MCF 10A (cell line): ENCODE data around the gene ADSS1. TPM values are rescaled to one million over a fixed set of nuclear protein-coding genes. Genes with fewer than 3 reads are reported as not detected.

Experiments
- BruUV-seq: library from RNA; stranded (reverse); fragments of 400-500 nt; replicated peaks from 2 replicates; lab custom pipeline; 2021; lab: Mats Ljungman, UMichigan
- CTCF ChIA-PET: fragments of 300-600 bp; sonication (Branson Sonifier 250); formaldehyde crosslinking; extraction: SDS; loops from one replicate; lab custom pipeline; 2021; ENCODE audit warnings: antibody characterized with exemption, inconsistent platforms; lab: Yijun Ruan, JAX
- POLR2A ChIA-PET: fragments of 300-600, 350-650 bp; sonication (Branson Sonifier 250); formaldehyde crosslinking; extraction: SDS; loops from one replicate; lab custom pipeline; 2020; ENCODE audit warnings: antibody characterized with exemption, inconsistent platforms; lab: Yijun Ruan, JAX
- DNase-seq: peaks from one replicate; pipeline ENCODE4 v3.0.0-alpha.2; 2018; ENCODE audit not compliant: unreplicated experiment
- H3K27ac Mint-ChIP-seq: one replicate; pipeline ENCODE4 v1.8.0; 2022; ENCODE audit warnings: mild to moderate bottlenecking, low read depth, mixed read lengths; ENCODE audit not compliant: unreplicated experiment
- H3K27me3 Mint-ChIP-seq: one replicate; pipeline ENCODE4 v1.8.0; 2022; ENCODE audit warnings: mixed read lengths; ENCODE audit not compliant: insufficient read depth, unreplicated experiment
- H3K36me3 Mint-ChIP-seq: one replicate; pipeline ENCODE4 v1.8.0; 2022; ENCODE audit warnings: mild to moderate bottlenecking, moderate library complexity, mixed read lengths; ENCODE audit not compliant: insufficient read depth, unreplicated experiment
- H3K4me1 Mint-ChIP-seq: one replicate; pipeline ENCODE4 v1.8.0; 2022; ENCODE audit warnings: mixed read lengths; ENCODE audit not compliant: insufficient read depth, unreplicated experiment
- H3K4me3 Mint-ChIP-seq: one replicate; pipeline ENCODE4 v1.8.0; 2022; ENCODE audit warnings: mild to moderate bottlenecking, moderate library complexity, mixed read lengths; ENCODE audit not compliant: unreplicated experiment
- H3K9me3 Mint-ChIP-seq: one replicate; pipeline ENCODE4 v1.8.0; 2022; ENCODE audit warnings: mixed read lengths; ENCODE audit not compliant: unreplicated experiment
- CTCF ChIP-seq: fragments of 200-600 bp; IDR thresholded peaks from one replicate; pipeline ENCODE4 v1.8.0; 2022; ENCODE audit warnings: antibody characterized with exemption, mild to moderate bottlenecking; ENCODE audit not compliant: unreplicated experiment
- intact Hi-C: fragments of 100-400 bp; cut with micrococcal nuclease; formaldehyde crosslinking; loops from 2 replicates; pipeline ENCODE4 v1.14.1; 2022
- total RNA-seq: library from RNA; stranded (reverse); gene quantifications from 2 replicates; pipeline ENCODE4 v1.2.3, GENCODE V29; 2022

Gene ADSS1
- total RNA-seq, 1 experiment from 2014 or later, result 2.9 TPM

GRCh38 chr14:104769324-104770071 is 45.5 kb downstream of the ADSS1 start:
- DNase-seq, result no peak
- H3K27ac Mint-ChIP-seq, result no peak overlapping the region
- peaks cover 23% of the 10 kb centered on the region for H3K36me3 Mint-ChIP-seq
- ChIA-PET CTCF (interaction anchor here (0.5 to 4.7 kb wide), 21 partner anchors 9 to 785 kb away, joined by 3 to 47 read pairs (median 4); partner anchors contain the start of gene SIVA1), POLR2A (interaction anchor here (0.6 to 1.8 kb wide), 5 partner anchors 16 to 204 kb away, joined by 3 to 5 read pairs (median 4); partner anchors contain the start of gene SIVA1)
- intact Hi-C loops, result no loop called here
- no peak for TF ChIP-seq CTCF
- TSS peak; percentile 68 for BruUV-seq
- no peaks in the 10 kb centered on the region for H3K4me1 Mint-ChIP-seq
- H3K27me3 Mint-ChIP-seq, result no peaks in the 10 kb centered on the region
- no peak overlapping the region for H3K4me3 Mint-ChIP-seq
- H3K9me3 Mint-ChIP-seq, result peaks cover 11% of the 10 kb centered on the region

GRCh38 chr14:104770072-104770579 is 46.1 kb downstream of the ADSS1 start:
- no peak overlapping the region for H3K27ac Mint-ChIP-seq
- no peak for TF ChIP-seq CTCF
- H3K9me3 Mint-ChIP-seq, result peaks cover 11% of the 10 kb centered on the region
- H3K36me3 Mint-ChIP-seq, result peaks cover 29% of the 10 kb centered on the region
- intact Hi-C loops, result no loop called here
- DNase-seq, result no peak
- ChIA-PET POLR2A (interaction anchor here (1.8 kb wide), 1 partner anchor 17 kb away, joined by 4 read pairs; the partner anchor contains the start of gene SIVA1), CTCF (interaction anchor here (0.5 to 4.7 kb wide), 10 partner anchors 13 to 269 kb away, joined by 3 to 47 read pairs (median 4); partner anchors contain the start of gene SIVA1)
- no peak overlapping the region for H3K4me3 Mint-ChIP-seq
- no peaks in the 10 kb centered on the region for H3K27me3 Mint-ChIP-seq
- H3K4me1 Mint-ChIP-seq, result no peaks in the 10 kb centered on the region
- no TSS peak for BruUV-seq

- ChIA-PET POLR2A (interaction anchor here (0.7 to 1.8 kb wide), 2 partner anchors 10 to 18 kb away, joined by 3 to 4 read pairs; partner anchors contain the start of gene SIVA1), CTCF (interaction anchor here (0.9 to 3.7 kb wide), 4 partner anchors 22 to 55 kb away, joined by 3 to 26 read pairs (median 4); partner anchors contain the start of gene ZBTB42)
- TF ChIP-seq CTCF, result peak; percentile 58
- Mint-ChIP-seq H3K27me3 (no peaks in the 10 kb centered on the region), H3K27ac (no peak overlapping the region), H3K9me3 (peaks cover 8% of the 10 kb centered on the region), H3K36me3 (peaks cover 31% of the 10 kb centered on the region), H3K4me3 (no peak overlapping the region), H3K4me1 (no peaks in the 10 kb centered on the region)
- BruUV-seq, result no TSS peak
- intact Hi-C loops, result no loop called here
- DNase-seq, result no peak
Measured at GRCh38 chr14:104770851-104771272, 46.8 kb downstream of the ADSS1 start.

- no peak overlapping the region for H3K4me3 Mint-ChIP-seq
- POLR2A ChIA-PET, result interaction anchor here (0.7 to 1.8 kb wide), 2 partner anchors 10 to 18 kb away, joined by 3 to 4 read pairs; partner anchors contain the start of gene SIVA1
- peaks cover 31% of the 10 kb centered on the region for H3K36me3 Mint-ChIP-seq
- CTCF ChIA-PET, result interaction anchor here (0.5 to 3.7 kb wide), 3 partner anchors 30 to 210 kb away, joined by 3 to 26 read pairs (median 3); partner anchors contain the start of gene ZBTB42
- no TSS peak for BruUV-seq
- no peaks in the 10 kb centered on the region for H3K4me1 Mint-ChIP-seq
- TF ChIP-seq CTCF, result no peak
- intact Hi-C loops, result no loop called here
- H3K27me3 Mint-ChIP-seq, result no peaks in the 10 kb centered on the region
- no peak for DNase-seq
- H3K27ac Mint-ChIP-seq, result no peak overlapping the region
- peaks cover 3% of the 10 kb centered on the region for H3K9me3 Mint-ChIP-seq
Measured at GRCh38 chr14:104771374-104771773, 47.3 kb downstream of the ADSS1 start.
